ENCODE results near the gene PIGQ.

DNA sequence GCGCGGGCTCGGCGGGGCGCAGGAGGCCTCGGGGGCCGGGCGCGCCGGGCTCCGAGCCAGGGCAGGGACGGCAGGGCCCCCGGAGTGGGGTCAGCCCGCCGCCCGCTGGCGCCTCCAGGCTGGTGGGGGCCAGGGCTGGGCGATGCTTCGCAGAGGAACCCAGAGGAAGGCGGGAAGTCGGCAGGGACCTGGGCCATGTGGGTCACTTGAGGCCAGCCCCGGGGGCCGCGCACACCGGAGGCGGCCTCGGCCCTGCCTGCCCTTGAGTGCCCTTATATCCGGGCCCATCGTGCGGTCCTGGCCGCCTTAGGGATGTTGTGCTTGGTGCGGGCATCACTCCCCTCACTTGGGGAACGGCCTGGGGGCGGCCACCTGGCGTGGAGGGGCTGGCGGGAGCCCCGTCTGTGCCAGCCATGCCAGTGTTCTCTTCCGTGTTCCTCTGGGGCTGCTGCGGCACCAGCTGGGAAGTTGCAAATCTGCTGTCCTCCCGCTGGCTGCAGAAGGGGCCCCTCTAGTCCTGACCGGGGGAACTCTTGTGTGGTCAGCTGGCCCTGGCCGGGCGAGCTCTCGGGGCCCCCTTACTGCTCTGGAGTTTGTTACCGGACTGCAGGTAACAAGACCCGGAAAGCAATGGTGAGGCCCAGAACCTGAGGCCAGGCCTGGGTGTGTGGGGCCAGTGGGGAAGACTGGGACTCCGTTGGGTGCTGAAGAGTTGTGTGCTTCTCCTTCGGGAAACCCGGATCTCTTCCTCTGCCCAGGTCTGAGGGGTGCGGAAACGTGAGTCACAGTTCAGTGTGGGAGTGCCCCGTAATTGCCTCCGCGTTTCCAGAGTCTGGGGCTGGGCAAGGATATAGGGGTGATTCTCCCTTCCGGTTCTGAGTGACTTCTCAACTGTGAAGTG lies 41.4 kb upstream of the PIGQ start:
- TF ChIP-seq, protein P1, sequence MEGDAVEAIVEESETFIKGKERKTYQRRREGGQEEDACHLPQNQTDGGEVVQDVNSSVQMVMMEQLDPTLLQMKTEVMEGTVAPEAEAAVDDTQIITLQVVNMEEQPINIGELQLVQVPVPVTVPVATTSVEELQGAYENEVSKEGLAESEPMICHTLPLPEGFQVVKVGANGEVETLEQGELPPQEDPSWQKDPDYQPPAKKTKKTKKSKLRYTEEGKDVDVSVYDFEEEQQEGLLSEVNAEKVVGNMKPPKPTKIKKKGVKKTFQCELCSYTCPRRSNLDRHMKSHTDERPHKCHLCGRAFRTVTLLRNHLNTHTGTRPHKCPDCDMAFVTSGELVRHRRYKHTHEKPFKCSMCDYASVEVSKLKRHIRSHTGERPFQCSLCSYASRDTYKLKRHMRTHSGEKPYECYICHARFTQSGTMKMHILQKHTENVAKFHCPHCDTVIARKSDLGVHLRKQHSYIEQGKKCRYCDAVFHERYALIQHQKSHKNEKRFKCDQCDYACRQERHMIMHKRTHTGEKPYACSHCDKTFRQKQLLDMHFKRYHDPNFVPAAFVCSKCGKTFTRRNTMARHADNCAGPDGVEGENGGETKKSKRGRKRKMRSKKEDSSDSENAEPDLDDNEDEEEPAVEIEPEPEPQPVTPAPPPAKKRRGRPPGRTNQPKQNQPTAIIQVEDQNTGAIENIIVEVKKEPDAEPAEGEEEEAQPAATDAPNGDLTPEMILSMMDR (IDR thresholded peaks at IDR 0.05; ENCODE audit: low read depth, low read length) = no peak
- no peak for TF ChIP-seq EZH2phosphoT487 (IDR thresholded peaks at IDR 0.05; ENCODE audit: low read depth)
